ENCODE data around the gene INPP4A.
A peak's percentile ranks its signal among the peaks of the same experiment; 100 is the strongest.

The INPP4A gene

GRCh38 chr2:98461498-98462049, 16.9 kb downstream of the INPP4A start:
- no peak for DNase-seq

GRCh38 chr2:98463081-98463481, 18.4 kb downstream of the INPP4A start:
- no peak for DNase-seq

GRCh38 chr2:98463551-98463971, 18.9 kb downstream of the INPP4A start:
- no peak for DNase-seq

- DNase-seq, result no peak
Measured at GRCh38 chr2:98463988-98464771, 19.5 kb downstream of the INPP4A start.

- DNase-seq, result no peak
Measured at GRCh38 chr2:98464772-98465310, 20.2 kb downstream of the INPP4A start.

- DNase-seq, result no peak
Measured at GRCh38 chr2:98465456-98466226, 21.0 kb downstream of the INPP4A start.

- no peak for DNase-seq
Measured at GRCh38 chr2:98467082-98467536, 22.5 kb downstream of the INPP4A start.

GRCh38 chr2:98467652-98468051, 23.0 kb downstream of the INPP4A start:
- no peak for DNase-seq

GRCh38 chr2:98468621-98469236, 24.1 kb downstream of the INPP4A start:
- no peak for DNase-seq

- DNase-seq, result no peak
Measured at GRCh38 chr2:98469862-98470544, 25.3 kb downstream of the INPP4A start.

GRCh38 chr2:98470851-98471255, 26.2 kb downstream of the INPP4A start:
- DNase-seq, result no peak

GRCh38 chr2:98471402-98472131, 26.9 kb downstream of the INPP4A start:
- no peak for DNase-seq

- DNase-seq, result no peak
Measured at GRCh38 chr2:98472132-98472650, 27.5 kb downstream of the INPP4A start.

GRCh38 chr2:98472961-98473746, 28.5 kb downstream of the INPP4A start:
- DNase-seq, result no peak

- no peak for DNase-seq
Measured at GRCh38 chr2:98473995-98474780, 29.5 kb downstream of the INPP4A start.

GRCh38 chr2:98474979-98475632, 30.4 kb downstream of the INPP4A start:
- DNase-seq, result no peak

GRCh38 chr2:98476192-98476868, 31.7 kb downstream of the INPP4A start:
- peak; percentile 19 for DNase-seq

GRCh38 chr2:98477036-98477435, 32.4 kb downstream of the INPP4A start:
- DNase-seq, result no peak

- DNase-seq, result no peak
Measured at GRCh38 chr2:98477506-98477905, 32.8 kb downstream of the INPP4A start.

Data from NCI-H1048 (cell line).